ENCODE data around the gene TRMT61A. TPM values are rescaled to one million over a fixed set of nuclear protein-coding genes. Genes with fewer than 3 reads are reported as not detected.

TRMT61A gene
- total and polyA plus RNA-seq, 9 of the 15 experiments (the other 6 are each of a cell fraction or from before 2014, with no cell fraction given) = 0.10 to 24.8 (median 5.1) TPM

GRCh38 chr14:103520657-103521437 is 8.1 kb upstream of the TRMT61A start (continued):
- TF ChIP-seq ZNF280B (CRISPR knock-in tag; IDR thresholded peaks at IDR 0.05) = no peak
- TF ChIP-seq NCOR1 (IDR thresholded peaks at IDR 0.05) = no peak
- peak; percentile 60 for TF ChIP-seq MGA (IDR thresholded peaks at IDR 0.05)
- no peak for TF ChIP-seq CC2D1A (IDR thresholded peaks at IDR 0.05)
- peak; percentile 83; the same call in 1 of the 2 replicates for TF ChIP-seq ZBTB7A (IDR thresholded peaks at IDR 0.05; ENCODE audit: borderline replicate concordance, control insufficient read depth, low read depth, low read length)
- TF ChIP-seq SNIP1 (IDR thresholded peaks at IDR 0.05; ENCODE audit: low read depth) = no peak
- TF ChIP-seq ZNF165 (CRISPR knock-in tag; IDR thresholded peaks at IDR 0.05; ENCODE audit: borderline replicate concordance) = no peak
- TF ChIP-seq TBP (optimal IDR thresholded peaks at IDR 0.05; ENCODE audit: low read depth, low read length) = no peak
- no peak for TF ChIP-seq BRCA1 (IDR thresholded peaks at IDR 0.05)
- TF ChIP-seq BRCA1 (CRISPR knock-in tag; IDR thresholded peaks at IDR 0.05) = no peak
- TF ChIP-seq ZNF143 (CRISPR knock-in tag; IDR thresholded peaks at IDR 0.05) = no peak
- TF ChIP-seq KDM1A (IDR thresholded peaks at IDR 0.05) = peak in 1 of 2 experiments; percentile 48; a peak in 1 of 4 replicates
- TF ChIP-seq PTBP1 (IDR thresholded peaks at IDR 0.05; ENCODE audit: low read depth, low read length) = no peak

All from K562 (cell line).